SK-N-SH (cell line): ENCODE measurements around the gene BRCA1.

ENCODE experiments used
- CHD2 ChIP-seq: fragments of 150-350 bp; IDR thresholded peaks from 2 replicates; pipeline ENCODE4 v1.6.1; 2018; ENCODE audit warnings: low read length; ENCODE audit not compliant: partially characterized antibody
- EP300 ChIP-seq, 2 experiments: IDR thresholded peaks; 2 replicates each; pipeline versions ENCODE4 v1.4.0 to v1.6.1; 2012; ENCODE audit warnings: borderline replicate concordance in 1 of 2, low read depth in 1 of 2, low read length in 1 of 2
- EZH2phosphoT487 ChIP-seq: fragments of 200-600 bp; sonication (generic); IDR thresholded peaks from 2 replicates; pipeline ENCODE4 v1.6.1; 2017; ENCODE audit warnings: low read depth, mixed run types, mild to moderate bottlenecking, antibody characterized with exemption, moderate library complexity, borderline replicate concordance
- MAX ChIP-seq: IDR thresholded peaks from 2 replicates; pipeline ENCODE4 v1.4.0; 2012; ENCODE audit warnings: low read depth
- NFIC ChIP-seq: IDR thresholded peaks from 2 replicates; pipeline ENCODE4 v1.4.0; 2012; ENCODE audit warnings: borderline replicate concordance
- NRF1 ChIP-seq: IDR thresholded peaks from 2 replicates; pipeline ENCODE4 v1.6.1; 2012; ENCODE audit warnings: low read depth, mild to moderate bottlenecking, low read length
- POLR2AphosphoS5 ChIP-seq: IDR thresholded peaks from 2 replicates; pipeline ENCODE4 v1.6.1; 2012; ENCODE audit warnings: low read depth, low read length
- RCOR1 ChIP-seq: fragments of 150-350 bp; IDR thresholded peaks from 2 replicates; pipeline ENCODE4 v1.6.1; 2017; ENCODE audit warnings: antibody characterized with exemption, low read length
- REST ChIP-seq: IDR thresholded peaks from 2 replicates; pipeline ENCODE4 v1.6.1; 2012; ENCODE audit warnings: mild to moderate bottlenecking, low read depth, low read length, moderate library complexity
- RFX5 ChIP-seq: IDR thresholded peaks from 2 replicates; pipeline ENCODE4 v1.6.1; 2012; ENCODE audit warnings: mild to moderate bottlenecking, improper control_type of control experiment, low read length
- RXRA ChIP-seq: IDR thresholded peaks from 2 replicates; pipeline ENCODE4 v1.4.0; 2012; ENCODE audit warnings: low read depth, mild to moderate bottlenecking, borderline replicate concordance
- TF ChIP-seq, protein P1 (sequence below): fragments of 200-600 bp; sonication (generic); IDR thresholded peaks from 2 replicates; pipeline ENCODE4 v1.6.1; 2017; ENCODE audit warnings: antibody characterized with exemption, mild to moderate bottlenecking, moderate library complexity

DNA sequence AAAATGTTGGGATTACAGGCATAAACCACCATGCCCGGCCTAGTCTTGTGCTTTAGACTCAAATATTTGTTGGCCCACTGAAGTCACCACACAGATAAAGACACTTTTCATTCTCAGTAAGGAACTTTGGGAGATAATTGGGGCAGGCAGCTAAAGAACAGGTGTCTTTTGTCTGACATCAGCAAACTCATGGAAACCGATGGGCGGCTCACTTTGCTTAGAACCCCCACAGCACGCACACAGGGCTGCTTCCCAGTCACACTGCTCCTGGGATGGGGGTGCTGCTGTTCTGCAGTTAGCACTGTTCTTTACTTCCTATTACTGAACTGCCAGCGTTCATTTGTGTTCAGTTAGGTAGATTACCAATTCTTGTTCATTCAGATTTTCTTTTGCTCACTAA lies 18.0 kb upstream of the BRCA1 start:
- TF ChIP-seq, protein P1, sequence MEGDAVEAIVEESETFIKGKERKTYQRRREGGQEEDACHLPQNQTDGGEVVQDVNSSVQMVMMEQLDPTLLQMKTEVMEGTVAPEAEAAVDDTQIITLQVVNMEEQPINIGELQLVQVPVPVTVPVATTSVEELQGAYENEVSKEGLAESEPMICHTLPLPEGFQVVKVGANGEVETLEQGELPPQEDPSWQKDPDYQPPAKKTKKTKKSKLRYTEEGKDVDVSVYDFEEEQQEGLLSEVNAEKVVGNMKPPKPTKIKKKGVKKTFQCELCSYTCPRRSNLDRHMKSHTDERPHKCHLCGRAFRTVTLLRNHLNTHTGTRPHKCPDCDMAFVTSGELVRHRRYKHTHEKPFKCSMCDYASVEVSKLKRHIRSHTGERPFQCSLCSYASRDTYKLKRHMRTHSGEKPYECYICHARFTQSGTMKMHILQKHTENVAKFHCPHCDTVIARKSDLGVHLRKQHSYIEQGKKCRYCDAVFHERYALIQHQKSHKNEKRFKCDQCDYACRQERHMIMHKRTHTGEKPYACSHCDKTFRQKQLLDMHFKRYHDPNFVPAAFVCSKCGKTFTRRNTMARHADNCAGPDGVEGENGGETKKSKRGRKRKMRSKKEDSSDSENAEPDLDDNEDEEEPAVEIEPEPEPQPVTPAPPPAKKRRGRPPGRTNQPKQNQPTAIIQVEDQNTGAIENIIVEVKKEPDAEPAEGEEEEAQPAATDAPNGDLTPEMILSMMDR = no peak
- TF ChIP-seq CHD2 = no peak
- no peak for TF ChIP-seq EP300 (IDR thresholded peaks at IDR 0.05; ENCODE audit: borderline replicate concordance in 1 of 2, low read depth in 1 of 2, low read length in 1 of 2)
- TF ChIP-seq RFX5 = no peak
- no peak for TF ChIP-seq NFIC
- no peak for TF ChIP-seq REST
- TF ChIP-seq POLR2AphosphoS5 = no peak
- no peak for TF ChIP-seq RXRA
- no peak for TF ChIP-seq MAX
- no peak for TF ChIP-seq EZH2phosphoT487
- no peak for TF ChIP-seq RCOR1
- no peak for TF ChIP-seq NRF1
